HEK293 (cell line): Measurements from ENCODE around the gene METTL1.

Experiments
- CTCF ChIP-seq: fragments of 450-650 bp; formaldehyde crosslinking; IDR thresholded peaks from 2 replicates; pipeline ENCODE4 v1.5.1; 2016; ENCODE audit warnings: missing biosample characterization, missing genetic modification characterization
- KLF16 ChIP-seq: fragments of 450-650 bp; formaldehyde crosslinking; IDR thresholded peaks from 2 replicates; pipeline ENCODE4 v1.5.1; 2017; ENCODE audit warnings: missing biosample characterization, missing genetic modification characterization
- SP7 ChIP-seq: fragments of 450-650 bp; formaldehyde crosslinking; IDR thresholded peaks from 2 replicates; pipeline ENCODE4 v1.5.1; 2016; ENCODE audit warnings: missing biosample characterization, missing genetic modification characterization
- ZBTB10 ChIP-seq: fragments of 450-650 bp; formaldehyde crosslinking; IDR thresholded peaks from 2 replicates; pipeline ENCODE4 v1.5.1; 2016; ENCODE audit warnings: missing biosample characterization, missing genetic modification characterization
- ZNF747 ChIP-seq: fragments of 450-650 bp; formaldehyde crosslinking; IDR thresholded peaks from 2 replicates; pipeline ENCODE4 v1.5.1; 2016; ENCODE audit warnings: missing biosample characterization, missing genetic modification characterization

- TF ChIP-seq ZNF747 (no peak), CTCF (tag by site-specific recombination) (no peak), ZBTB10 (tag by site-specific recombination) (no peak), SP7 (no peak), KLF16 (tag by site-specific recombination) (no peak)
Observed at GRCh38 chr12:57813111-57813970, 41.4 kb upstream of the METTL1 start.
